K562 (cell line): ENCODE measurements around the gene HSF4. TPM values are rescaled to one million over a fixed set of nuclear protein-coding genes. Genes with fewer than 3 reads are reported as not detected.

ENCODE experiments used
- NR4A1 ChIP-seq, 2 experiments: fragments of 250-450 bp in 1 of 2; fragments of 450-650 bp in 1 of 2; sonication (Bioruptor Pico) in 1 of 2; IDR thresholded peaks; 2 replicates each; pipeline versions ENCODE4 v1.4.0 to v1.6.1; 2016 to 2020; ENCODE audit warnings: mild to moderate bottlenecking in 2 of 2, missing compliant biosample characterization in 1 of 2, missing genetic modification characterization in 1 of 2, moderate library complexity in 1 of 2
- ZNF436 ChIP-seq: fragments of 250-450, 450-650 bp; sonication (Bioruptor Pico); formaldehyde crosslinking; IDR thresholded peaks from 2 replicates; pipeline ENCODE4 v1.7.0; 2020; ENCODE audit warnings: mild to moderate bottlenecking
- polyA plus RNA-seq, 8 experiments: library from polyadenylated mRNA; depleted of rRNA in 4 of 8; stranded (reverse) in 5 of 8; unstranded in 3 of 8; fragments of >200 nt; fragmentation: Nextera tagmentation in 2 of 8; fragmentation: Illumina TruSeq in 1 of 8; extraction: Ambion mirVana in 2 of 8; extraction: Trizol in 1 of 8; gene quantifications; 2 replicates each; pipeline versions ENCODE4 v1.2.1 to v1.2.3, GENCODE V29; 2011 to 2014; ENCODE audit warnings: inconsistent platforms in 1 of 8, missing spikeins in 1 of 8
- total RNA-seq, 7 experiments: library from RNA; depleted of rRNA in 6 of 7; stranded (reverse); fragments of >200 nt in 6 of 7; fragmentation: Illumina TruSeq in 2 of 7; extraction: Trizol in 2 of 7; gene quantifications; 2 replicates each; pipeline versions ENCODE4 v1.2.1 to v1.2.3, GENCODE V29; 2011 to 2021; ENCODE audit warnings: low replicate concordance in 1 of 7
- TF ChIP-seq, protein P1 (sequence below): fragments of 450-650 bp; IDR thresholded peaks from 2 replicates; pipeline ENCODE4 v1.6.1; 2016; ENCODE audit warnings: mild to moderate bottlenecking, moderate library complexity
- TF ChIP-seq, protein P2 (sequence below): fragments of 250-450 bp; sonication (Bioruptor Pico); IDR thresholded peaks from 2 replicates; pipeline ENCODE4 v1.8.0; 2022; ENCODE audit warnings: moderate library complexity, mild to moderate bottlenecking, inconsistent platforms

The HSF4 gene
- total and polyA plus RNA-seq, 9 of the 15 experiments (the other 6 are each of a cell fraction or from before 2014, with no cell fraction given), result 0.50 to 35.4 (median 8.8) TPM; not detected in 1

DNA sequence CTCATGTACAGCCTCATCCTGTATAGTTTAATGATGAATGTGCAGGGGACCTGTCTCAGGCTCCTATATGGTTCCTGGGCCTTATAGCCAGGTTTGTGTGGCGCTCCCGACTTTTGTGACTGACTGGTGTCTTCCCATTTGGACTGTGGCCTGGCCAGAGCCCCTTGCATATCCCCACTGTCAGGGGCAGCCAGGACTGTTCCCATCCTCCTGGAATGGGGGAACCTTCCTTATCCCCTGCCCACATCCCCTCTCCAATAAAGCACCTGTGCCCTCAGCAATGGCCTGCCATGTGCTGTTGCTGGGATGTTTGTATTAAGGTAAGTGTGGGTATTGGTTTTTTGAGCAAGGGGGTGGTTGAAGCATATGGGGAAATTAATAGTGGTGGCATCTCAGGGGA, 16.3 kb upstream of the HSF4 start (continued):
- TF ChIP-seq, protein P1, sequence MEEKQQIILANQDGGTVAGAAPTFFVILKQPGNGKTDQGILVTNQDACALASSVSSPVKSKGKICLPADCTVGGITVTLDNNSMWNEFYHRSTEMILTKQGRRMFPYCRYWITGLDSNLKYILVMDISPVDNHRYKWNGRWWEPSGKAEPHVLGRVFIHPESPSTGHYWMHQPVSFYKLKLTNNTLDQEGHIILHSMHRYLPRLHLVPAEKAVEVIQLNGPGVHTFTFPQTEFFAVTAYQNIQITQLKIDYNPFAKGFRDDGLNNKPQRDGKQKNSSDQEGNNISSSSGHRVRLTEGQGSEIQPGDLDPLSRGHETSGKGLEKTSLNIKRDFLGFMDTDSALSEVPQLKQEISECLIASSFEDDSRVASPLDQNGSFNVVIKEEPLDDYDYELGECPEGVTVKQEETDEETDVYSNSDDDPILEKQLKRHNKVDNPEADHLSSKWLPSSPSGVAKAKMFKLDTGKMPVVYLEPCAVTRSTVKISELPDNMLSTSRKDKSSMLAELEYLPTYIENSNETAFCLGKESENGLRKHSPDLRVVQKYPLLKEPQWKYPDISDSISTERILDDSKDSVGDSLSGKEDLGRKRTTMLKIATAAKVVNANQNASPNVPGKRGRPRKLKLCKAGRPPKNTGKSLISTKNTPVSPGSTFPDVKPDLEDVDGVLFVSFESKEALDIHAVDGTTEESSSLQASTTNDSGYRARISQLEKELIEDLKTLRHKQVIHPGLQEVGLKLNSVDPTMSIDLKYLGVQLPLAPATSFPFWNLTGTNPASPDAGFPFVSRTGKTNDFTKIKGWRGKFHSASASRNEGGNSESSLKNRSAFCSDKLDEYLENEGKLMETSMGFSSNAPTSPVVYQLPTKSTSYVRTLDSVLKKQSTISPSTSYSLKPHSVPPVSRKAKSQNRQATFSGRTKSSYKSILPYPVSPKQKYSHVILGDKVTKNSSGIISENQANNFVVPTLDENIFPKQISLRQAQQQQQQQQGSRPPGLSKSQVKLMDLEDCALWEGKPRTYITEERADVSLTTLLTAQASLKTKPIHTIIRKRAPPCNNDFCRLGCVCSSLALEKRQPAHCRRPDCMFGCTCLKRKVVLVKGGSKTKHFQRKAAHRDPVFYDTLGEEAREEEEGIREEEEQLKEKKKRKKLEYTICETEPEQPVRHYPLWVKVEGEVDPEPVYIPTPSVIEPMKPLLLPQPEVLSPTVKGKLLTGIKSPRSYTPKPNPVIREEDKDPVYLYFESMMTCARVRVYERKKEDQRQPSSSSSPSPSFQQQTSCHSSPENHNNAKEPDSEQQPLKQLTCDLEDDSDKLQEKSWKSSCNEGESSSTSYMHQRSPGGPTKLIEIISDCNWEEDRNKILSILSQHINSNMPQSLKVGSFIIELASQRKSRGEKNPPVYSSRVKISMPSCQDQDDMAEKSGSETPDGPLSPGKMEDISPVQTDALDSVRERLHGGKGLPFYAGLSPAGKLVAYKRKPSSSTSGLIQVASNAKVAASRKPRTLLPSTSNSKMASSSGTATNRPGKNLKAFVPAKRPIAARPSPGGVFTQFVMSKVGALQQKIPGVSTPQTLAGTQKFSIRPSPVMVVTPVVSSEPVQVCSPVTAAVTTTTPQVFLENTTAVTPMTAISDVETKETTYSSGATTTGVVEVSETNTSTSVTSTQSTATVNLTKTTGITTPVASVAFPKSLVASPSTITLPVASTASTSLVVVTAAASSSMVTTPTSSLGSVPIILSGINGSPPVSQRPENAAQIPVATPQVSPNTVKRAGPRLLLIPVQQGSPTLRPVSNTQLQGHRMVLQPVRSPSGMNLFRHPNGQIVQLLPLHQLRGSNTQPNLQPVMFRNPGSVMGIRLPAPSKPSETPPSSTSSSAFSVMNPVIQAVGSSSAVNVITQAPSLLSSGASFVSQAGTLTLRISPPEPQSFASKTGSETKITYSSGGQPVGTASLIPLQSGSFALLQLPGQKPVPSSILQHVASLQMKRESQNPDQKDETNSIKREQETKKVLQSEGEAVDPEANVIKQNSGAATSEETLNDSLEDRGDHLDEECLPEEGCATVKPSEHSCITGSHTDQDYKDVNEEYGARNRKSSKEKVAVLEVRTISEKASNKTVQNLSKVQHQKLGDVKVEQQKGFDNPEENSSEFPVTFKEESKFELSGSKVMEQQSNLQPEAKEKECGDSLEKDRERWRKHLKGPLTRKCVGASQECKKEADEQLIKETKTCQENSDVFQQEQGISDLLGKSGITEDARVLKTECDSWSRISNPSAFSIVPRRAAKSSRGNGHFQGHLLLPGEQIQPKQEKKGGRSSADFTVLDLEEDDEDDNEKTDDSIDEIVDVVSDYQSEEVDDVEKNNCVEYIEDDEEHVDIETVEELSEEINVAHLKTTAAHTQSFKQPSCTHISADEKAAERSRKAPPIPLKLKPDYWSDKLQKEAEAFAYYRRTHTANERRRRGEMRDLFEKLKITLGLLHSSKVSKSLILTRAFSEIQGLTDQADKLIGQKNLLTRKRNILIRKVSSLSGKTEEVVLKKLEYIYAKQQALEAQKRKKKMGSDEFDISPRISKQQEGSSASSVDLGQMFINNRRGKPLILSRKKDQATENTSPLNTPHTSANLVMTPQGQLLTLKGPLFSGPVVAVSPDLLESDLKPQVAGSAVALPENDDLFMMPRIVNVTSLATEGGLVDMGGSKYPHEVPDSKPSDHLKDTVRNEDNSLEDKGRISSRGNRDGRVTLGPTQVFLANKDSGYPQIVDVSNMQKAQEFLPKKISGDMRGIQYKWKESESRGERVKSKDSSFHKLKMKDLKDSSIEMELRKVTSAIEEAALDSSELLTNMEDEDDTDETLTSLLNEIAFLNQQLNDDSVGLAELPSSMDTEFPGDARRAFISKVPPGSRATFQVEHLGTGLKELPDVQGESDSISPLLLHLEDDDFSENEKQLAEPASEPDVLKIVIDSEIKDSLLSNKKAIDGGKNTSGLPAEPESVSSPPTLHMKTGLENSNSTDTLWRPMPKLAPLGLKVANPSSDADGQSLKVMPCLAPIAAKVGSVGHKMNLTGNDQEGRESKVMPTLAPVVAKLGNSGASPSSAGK, result no peak
- TF ChIP-seq ZNF436 (CRISPR knock-in tag) (no peak), NR4A1 (CRISPR knock-in tag; IDR thresholded peaks at IDR 0.05) (no peak), NR4A1 (tag; IDR thresholded peaks at IDR 0.05) (no peak)
- TF ChIP-seq, protein P2, sequence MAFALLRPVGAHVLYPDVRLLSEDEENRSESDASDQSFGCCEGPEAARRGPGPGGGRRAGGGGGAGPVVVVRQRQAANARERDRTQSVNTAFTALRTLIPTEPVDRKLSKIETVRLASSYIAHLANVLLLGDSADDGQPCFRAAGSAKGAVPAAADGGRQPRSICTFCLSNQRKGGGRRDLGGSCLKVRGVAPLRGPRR (CRISPR knock-in tag), result no peak
